D721Med (cell line): ENCODE results near the gene CTTNBP2NL.

Experiments used
- DNase-seq: peaks from one replicate; pipeline ENCODE4 v3.0.0; 2011; ENCODE audit warnings: low spot score; ENCODE audit not compliant: insufficient read length
- FAIRE-seq: peaks from 2 replicates; lab custom pipeline; 2011; peaks lifted over from hg19 to GRCh38; lab: Jason Lieb, UNC
- CTCF ChIP-seq: IDR thresholded peaks from 2 replicates; pipeline ENCODE4 v1.5.1; 2012; ENCODE audit warnings: mild to moderate bottlenecking, control low read depth; ENCODE audit not compliant: insufficient read depth; ENCODE audit errors: missing control alignments

Gene CTTNBP2NL

GRCh38 chr1:112507336-112507735 is 111.3 kb downstream of the CTTNBP2NL start:
- DNase-seq (no peak), FAIRE-seq (no peak)
- no peak for TF ChIP-seq CTCF

- no peak for TF ChIP-seq CTCF
- no peak for FAIRE-seq
- peak; percentile 58 for DNase-seq
Observed at GRCh38 chr1:112507921-112508277, 111.9 kb downstream of the CTTNBP2NL start.

GRCh38 chr1:112508278-112509004 is 112.4 kb downstream of the CTTNBP2NL start, which contains the start of gene WNT2B:
TSS of gene WNT2B (plus strand) at chr1:112508965. CDS start at chr1:112509263, 298 bp downstream.
- no peak for TF ChIP-seq CTCF
- FAIRE-seq (no peak), DNase-seq (peak; percentile 59)

GRCh38 chr1:112509005-112509659 is 113.1 kb downstream of the CTTNBP2NL start:
- DNase-seq (no peak), FAIRE-seq (no peak)
- TF ChIP-seq CTCF, result no peak

- no peak for FAIRE-seq
- no peak for DNase-seq
- TF ChIP-seq CTCF, result no peak
Observed at GRCh38 chr1:112509660-112510178, 113.7 kb downstream of the CTTNBP2NL start.

GRCh38 chr1:112510340-112510739 is 114.3 kb downstream of the CTTNBP2NL start:
- FAIRE-seq (no peak), DNase-seq (no peak)
- no peak for TF ChIP-seq CTCF
